Urinary bladder (tissue), 4 donors: ENCODE data around the gene KAT8. TPM values are rescaled to one million over a fixed set of nuclear protein-coding genes. Genes with fewer than 3 reads are reported as not detected.

Source experiments
- DNase-seq: peaks from one replicate; pipeline ENCODE4 v3.0.0-alpha.2; 2015; ENCODE audit errors: extremely low spot score
- H3K27ac ChIP-seq: one replicate; pipeline ENCODE4 v1.5.1; 2013; ENCODE audit warnings: low read depth, mild to moderate bottlenecking, moderate library complexity
- H3K36me3 ChIP-seq: one replicate; pipeline ENCODE4 v1.6.1; 2013; ENCODE audit warnings: mild to moderate bottlenecking, moderate library complexity; ENCODE audit not compliant: insufficient read depth
- H3K4me1 ChIP-seq: one replicate; pipeline ENCODE4 v1.6.1; 2013; ENCODE audit warnings: mild to moderate bottlenecking, moderate library complexity; ENCODE audit not compliant: insufficient read depth
- H3K4me3 ChIP-seq: one replicate; pipeline ENCODE4 v1.5.1; 2013; ENCODE audit warnings: low read depth, low read length
- WGBS: extraction: QIAGEN DNeasy Blood & Tissue Kit; methylation state at CpG from one replicate; pipeline ENCODE4 v1.1.7; 2013; 5-methylcytosine and 5-hydroxymethylcytosine counted together
- polyA plus RNA-seq: library from polyadenylated mRNA; stranded (reverse); fragments of 200-250 nt; gene quantifications from one replicate; pipeline ENCODE4 v1.2.3, GENCODE V29; 2013
- total RNA-seq: library from RNA; depleted of rRNA; stranded (reverse); fragments of >200 nt; gene quantifications from one replicate; pipeline ENCODE4 v1.2.3, GENCODE V29; 2014
- donor health status: healthy with polysubstance abuse.
- donor health status: healthy.

Gene KAT8
- total and polyA plus RNA-seq, 2 donors = 41.2 to 64.5 TPM

GRCh38 chr16:31080035-31080629 lies 37.3 kb upstream of the KAT8 start:
- Histone ChIP-seq H3K36me3 (peaks cover 8% of the 10 kb centered on the region), H3K4me3 (no peak overlapping the region), H3K27ac (no peak overlapping the region), H3K4me1 (no peaks in the 10 kb centered on the region)
- WGBS = 96% methylated on average over 40 of the region's 40 CpGs
- no peak for DNase-seq

GRCh38 chr16:31080756-31081419 lies 36.6 kb upstream of the KAT8 start:
- H3K4me1 ChIP-seq = no peaks in the 10 kb centered on the region
- peaks cover 8% of the 10 kb centered on the region for H3K36me3 ChIP-seq
- WGBS = 91% methylated on average over 13 of the region's 13 CpGs
- no peak overlapping the region for H3K4me3 ChIP-seq
- no peak for DNase-seq
- no peak overlapping the region for H3K27ac ChIP-seq

GRCh38 chr16:31081428-31082351 lies 35.8 kb upstream of the KAT8 start:
- Histone ChIP-seq H3K4me1 (no peaks in the 10 kb centered on the region), H3K36me3 (peaks cover 8% of the 10 kb centered on the region), H3K4me3 (no peak overlapping the region), H3K27ac (no peak overlapping the region)
- WGBS = 85% methylated on average over 26 of the region's 26 CpGs
- DNase-seq = no peak

- no peaks in the 10 kb centered on the region for H3K4me1 ChIP-seq
- no peak overlapping the region for H3K27ac ChIP-seq
- H3K4me3 ChIP-seq = no peak overlapping the region
- DNase-seq = no peak
- WGBS = 80% methylated on average over 14 of the region's 14 CpGs
- H3K36me3 ChIP-seq = peaks cover 8% of the 10 kb centered on the region
Measured at GRCh38 chr16:31082368-31083045, 35.0 kb upstream of the KAT8 start.

GRCh38 chr16:31083081-31083480 lies 34.4 kb upstream of the KAT8 start:
- Histone ChIP-seq H3K36me3 (peaks cover 7% of the 10 kb centered on the region), H3K4me1 (no peaks in the 10 kb centered on the region), H3K27ac (no peak overlapping the region), H3K4me3 (no peak overlapping the region)
- WGBS = 68% methylated on average over 9 of the region's 9 CpGs
- no peak for DNase-seq

GRCh38 chr16:31083556-31083955 lies 33.9 kb upstream of the KAT8 start:
- Histone ChIP-seq H3K27ac (no peak overlapping the region), H3K4me1 (no peaks in the 10 kb centered on the region), H3K4me3 (no peak overlapping the region), H3K36me3 (peaks cover 5% of the 10 kb centered on the region)
- DNase-seq = no peak
- WGBS = 71% methylated on average over 5 of the region's 5 CpGs

- H3K4me1 ChIP-seq = no peaks in the 10 kb centered on the region
- H3K4me3 ChIP-seq = no peak overlapping the region
- no peak for DNase-seq
- H3K27ac ChIP-seq = no peak overlapping the region
- H3K36me3 ChIP-seq = peaks cover 5% of the 10 kb centered on the region
- WGBS = 82% methylated on average over 13 of the region's 13 CpGs
Measured at GRCh38 chr16:31083981-31084380, 33.5 kb upstream of the KAT8 start.

- H3K36me3 ChIP-seq = peaks cover 5% of the 10 kb centered on the region
- 86% methylated on average over 16 of the region's 16 CpGs for WGBS
- DNase-seq = no peak
Measured at GRCh38 chr16:31084584-31085302, 32.7 kb upstream of the KAT8 start.

GRCh38 chr16:31085411-31085810 lies 32.1 kb upstream of the KAT8 start:
- 82% methylated on average over 8 of the region's 8 CpGs for WGBS
- Histone ChIP-seq H3K4me1 (no peaks in the 10 kb centered on the region), H3K27ac (no peak overlapping the region), H3K4me3 (no peak overlapping the region), H3K36me3 (peaks cover 5% of the 10 kb centered on the region)
- no peak for DNase-seq

More at GRCh38 chr16:31084584-31085302, 32.7 kb upstream of the KAT8 start:
- H3K27ac ChIP-seq = no peak overlapping the region
- H3K4me1 ChIP-seq = no peaks in the 10 kb centered on the region
- no peak overlapping the region for H3K4me3 ChIP-seq

GRCh38 chr16:31085873-31086628 lies 31.4 kb upstream of the KAT8 start:
- H3K36me3 ChIP-seq = peaks cover 4% of the 10 kb centered on the region
- no peak for DNase-seq
- 84% methylated on average over 18 of the region's 18 CpGs for WGBS
- no peaks in the 10 kb centered on the region for H3K4me1 ChIP-seq
- no peak overlapping the region for H3K4me3 ChIP-seq
- H3K27ac ChIP-seq = no peak overlapping the region

- Histone ChIP-seq H3K27ac (no peak overlapping the region), H3K4me3 (no peak overlapping the region), H3K36me3 (peaks cover 4% of the 10 kb centered on the region), H3K4me1 (no peaks in the 10 kb centered on the region)
- WGBS = 83% methylated on average over 6 of the region's 6 CpGs
- DNase-seq = no peak
Measured at GRCh38 chr16:31086629-31086906, 30.9 kb upstream of the KAT8 start.

GRCh38 chr16:31087481-31087880 lies 30.0 kb upstream of the KAT8 start:
- 90% methylated on average over 8 of the region's 8 CpGs for WGBS
- peaks cover 4% of the 10 kb centered on the region for H3K36me3 ChIP-seq
- no peaks in the 10 kb centered on the region for H3K4me1 ChIP-seq
- no peak overlapping the region for H3K4me3 ChIP-seq
- H3K27ac ChIP-seq = no peak overlapping the region
- no peak for DNase-seq
